Subcutaneous adipose tissue (tissue), 4 donors: ENCODE measurements around the gene DDX41. TPM values are rescaled to one million over a fixed set of nuclear protein-coding genes. Genes with fewer than 3 reads are reported as not detected.

ENCODE experiments used
- total RNA-seq, 4 donors: library from RNA; depleted of rRNA; stranded (reverse); fragments of >200 nt; gene quantifications; one replicate each; pipeline ENCODE4 v1.1.0, GENCODE V29; 2016
- TF ChIP-seq, protein P1 (sequence below): fragments of 450-650 bp; IDR thresholded peaks from one replicate; pipeline ENCODE4 v1.5.1; 2016; ENCODE audit warnings: low read depth, mild to moderate bottlenecking, control low read depth, antibody characterized with exemption, moderate library complexity

Gene DDX41
- total RNA-seq, 4 donors from 2014 or later: 63.0 to 70.4 (median 64.8) TPM

DNA sequence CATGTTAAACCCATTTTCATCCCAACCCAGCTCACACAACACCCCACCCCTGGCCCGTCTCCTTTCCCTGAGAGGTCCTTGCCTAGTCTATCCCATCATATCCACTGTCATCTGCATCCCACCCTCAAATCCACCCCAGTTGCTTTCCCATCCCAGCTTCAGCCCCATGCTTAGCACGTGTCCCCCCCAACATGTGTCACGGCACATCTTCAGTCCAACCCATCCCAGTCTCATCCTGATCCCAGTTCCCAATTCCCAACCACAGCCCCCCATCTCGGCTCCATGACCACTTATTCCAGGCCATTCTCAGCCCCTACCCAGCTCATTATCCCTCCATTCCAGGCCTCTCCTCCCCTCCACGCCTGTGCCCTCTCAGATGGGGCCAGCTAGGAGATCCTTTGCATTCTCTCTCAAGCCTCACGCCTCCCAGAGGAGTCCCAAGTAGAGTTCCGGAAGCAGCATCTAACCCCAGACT is 42.7 kb downstream of the DDX41 start:
- TF ChIP-seq, protein P1, sequence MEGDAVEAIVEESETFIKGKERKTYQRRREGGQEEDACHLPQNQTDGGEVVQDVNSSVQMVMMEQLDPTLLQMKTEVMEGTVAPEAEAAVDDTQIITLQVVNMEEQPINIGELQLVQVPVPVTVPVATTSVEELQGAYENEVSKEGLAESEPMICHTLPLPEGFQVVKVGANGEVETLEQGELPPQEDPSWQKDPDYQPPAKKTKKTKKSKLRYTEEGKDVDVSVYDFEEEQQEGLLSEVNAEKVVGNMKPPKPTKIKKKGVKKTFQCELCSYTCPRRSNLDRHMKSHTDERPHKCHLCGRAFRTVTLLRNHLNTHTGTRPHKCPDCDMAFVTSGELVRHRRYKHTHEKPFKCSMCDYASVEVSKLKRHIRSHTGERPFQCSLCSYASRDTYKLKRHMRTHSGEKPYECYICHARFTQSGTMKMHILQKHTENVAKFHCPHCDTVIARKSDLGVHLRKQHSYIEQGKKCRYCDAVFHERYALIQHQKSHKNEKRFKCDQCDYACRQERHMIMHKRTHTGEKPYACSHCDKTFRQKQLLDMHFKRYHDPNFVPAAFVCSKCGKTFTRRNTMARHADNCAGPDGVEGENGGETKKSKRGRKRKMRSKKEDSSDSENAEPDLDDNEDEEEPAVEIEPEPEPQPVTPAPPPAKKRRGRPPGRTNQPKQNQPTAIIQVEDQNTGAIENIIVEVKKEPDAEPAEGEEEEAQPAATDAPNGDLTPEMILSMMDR: no peak

DNA sequence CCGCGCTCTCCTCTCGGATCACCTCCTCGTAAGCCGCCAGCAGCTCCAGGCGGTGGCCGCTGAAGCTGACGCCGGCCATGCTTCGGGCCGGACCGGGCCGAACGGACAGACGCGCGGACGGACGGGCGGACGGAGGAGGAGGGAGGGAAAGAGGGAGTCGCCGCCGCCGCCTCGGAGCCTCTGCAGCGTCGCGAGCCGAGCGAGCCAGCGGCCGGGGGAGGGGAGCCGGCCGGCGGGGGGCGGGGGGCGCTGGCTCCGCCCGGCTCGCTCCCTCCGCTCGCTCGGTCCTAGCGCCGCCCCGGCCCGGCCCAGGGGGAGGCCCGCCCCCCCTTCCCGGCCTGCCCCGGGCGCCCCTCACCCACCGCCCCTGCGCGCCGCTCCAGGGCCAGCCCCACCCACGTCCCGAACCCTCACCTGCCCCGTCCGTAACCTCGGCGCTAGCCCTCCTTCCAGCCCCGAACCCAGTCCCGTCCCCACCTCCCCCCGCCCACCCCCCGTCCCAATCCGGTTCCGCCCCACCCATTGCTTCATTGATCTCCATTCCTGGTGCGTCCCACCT is 43.2 kb downstream of the DDX41 start, which contains the start of gene DBN1:
DBN1 (minus strand) TSS at position 192 of the 559 bp plus-strand sequence; CDS start at position 79, 113 bp downstream.
- TF ChIP-seq, protein P1: no peak

DNA sequence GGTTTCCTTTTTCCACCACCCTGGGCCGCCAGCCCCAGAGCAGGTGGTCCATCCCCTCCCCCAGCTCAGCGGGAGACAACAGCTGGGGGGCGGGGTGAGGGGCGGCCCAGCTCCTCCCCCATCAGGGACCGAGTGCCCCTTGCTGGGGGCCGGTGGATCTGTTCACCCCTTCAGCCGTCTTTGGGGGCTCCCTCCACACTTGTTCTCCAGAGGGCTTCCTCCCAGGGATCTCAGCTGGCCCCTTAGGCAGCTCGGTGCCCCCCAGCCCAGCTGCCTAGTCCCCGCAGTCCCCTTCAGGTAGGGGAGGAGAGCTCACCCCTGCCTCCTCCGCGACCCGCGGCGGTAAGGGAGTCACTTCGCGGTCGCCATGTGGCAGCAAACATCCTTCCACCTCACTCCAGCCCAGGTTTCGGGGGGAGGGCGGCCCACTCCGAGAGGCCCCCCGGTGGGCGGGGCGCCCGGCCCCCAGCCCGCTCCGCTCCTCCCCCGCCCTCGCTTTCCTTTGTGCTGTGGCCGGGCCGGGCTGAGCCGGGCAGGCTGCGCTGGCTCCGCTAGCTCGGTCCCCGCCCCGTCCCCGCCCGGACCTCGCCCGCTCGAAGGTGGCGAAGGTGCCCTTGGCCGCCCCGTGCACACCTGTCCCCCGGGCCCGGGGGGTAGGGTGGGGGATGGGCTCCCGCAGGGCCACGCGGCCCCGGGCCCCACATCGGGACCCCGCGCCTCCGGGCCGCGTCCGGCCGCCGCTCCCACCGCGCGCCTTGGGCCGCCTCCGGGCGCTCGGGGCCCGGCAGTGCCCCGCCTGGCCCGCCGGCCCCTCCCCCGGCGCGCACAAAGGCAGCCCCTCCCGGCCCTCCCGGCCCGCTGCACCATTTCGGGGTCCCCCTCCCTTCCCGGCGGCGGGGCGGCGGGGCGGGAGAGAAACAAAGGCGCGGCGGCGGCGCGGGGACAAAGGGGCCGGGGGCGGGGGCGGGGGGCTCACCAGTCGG is 44.0 kb downstream of the DDX41 start:
- TF ChIP-seq, protein P1: no peak

DNA sequence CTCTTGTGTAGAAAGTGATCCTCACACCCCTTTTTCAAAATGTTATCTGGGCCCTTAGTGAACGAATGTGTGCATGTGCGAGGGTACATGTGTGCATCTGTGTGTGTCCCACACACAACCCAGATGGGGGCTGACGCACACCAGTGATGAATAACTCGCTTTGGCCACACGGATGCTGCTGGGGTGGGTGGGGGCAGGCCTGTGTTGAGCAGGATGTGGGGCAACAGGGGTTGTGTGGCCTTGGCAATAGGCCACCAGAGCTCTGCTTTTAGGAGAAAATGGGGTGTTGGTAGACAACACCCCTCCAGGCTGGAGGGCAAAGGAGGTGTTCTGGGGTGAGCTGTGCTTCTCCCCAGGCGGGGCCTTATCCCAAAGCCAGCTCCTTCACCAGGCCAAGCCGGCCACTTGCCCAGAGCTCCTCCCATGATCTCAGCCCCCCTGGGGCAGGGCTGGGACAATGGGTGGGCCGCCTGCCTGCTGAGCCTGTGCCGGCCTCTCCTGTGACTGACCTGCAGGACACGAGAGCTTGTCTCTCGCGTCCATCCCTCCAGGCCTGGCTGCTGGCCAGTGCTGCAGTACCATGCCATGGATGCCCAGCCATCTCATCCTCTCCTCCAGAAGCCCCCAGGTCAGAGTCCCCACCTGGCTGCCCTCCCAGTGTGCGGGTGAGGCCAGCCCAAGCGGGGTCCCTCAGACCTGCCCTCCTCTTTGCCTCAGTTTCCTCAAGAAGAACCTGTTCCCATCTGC is 45.0 kb downstream of the DDX41 start:
- TF ChIP-seq, protein P1: no peak

DNA sequence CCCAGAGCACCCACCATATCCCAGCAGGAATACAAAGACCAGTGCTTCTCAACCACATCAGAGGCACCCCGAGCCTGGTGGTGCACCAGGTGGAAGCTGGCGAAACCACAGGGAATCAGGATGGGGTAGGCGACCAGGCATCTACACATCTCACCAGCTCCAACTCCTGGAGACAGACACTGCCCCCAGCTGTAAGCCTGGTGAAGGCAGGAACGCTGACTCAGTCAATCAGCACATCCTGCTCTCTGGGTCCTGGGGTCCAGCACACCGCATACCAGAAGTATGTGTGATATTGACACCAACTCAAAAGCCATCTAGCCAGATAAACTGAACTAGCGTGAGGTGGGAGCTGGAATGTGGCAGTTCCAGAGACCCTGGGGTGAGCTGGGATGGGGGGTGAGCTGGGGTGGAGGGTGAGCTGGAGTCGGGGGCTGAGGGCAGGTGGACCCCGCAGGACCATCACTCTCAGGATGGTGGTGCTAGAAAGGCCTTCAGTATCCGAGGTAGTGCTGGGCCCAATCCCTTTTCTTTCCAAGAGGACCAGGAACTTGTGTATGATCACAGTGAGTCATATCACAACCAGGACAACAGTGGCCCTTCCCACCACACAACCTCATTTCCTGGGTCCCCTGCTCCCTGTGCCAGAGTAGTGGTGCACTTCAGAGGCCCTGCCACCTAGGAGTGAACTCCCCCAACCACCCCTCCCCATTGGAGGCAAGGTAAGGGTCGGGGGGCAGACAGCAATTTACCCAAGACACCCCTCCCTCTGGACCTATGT is 45.8 kb downstream of the DDX41 start:
- TF ChIP-seq, protein P1: no peak

DNA sequence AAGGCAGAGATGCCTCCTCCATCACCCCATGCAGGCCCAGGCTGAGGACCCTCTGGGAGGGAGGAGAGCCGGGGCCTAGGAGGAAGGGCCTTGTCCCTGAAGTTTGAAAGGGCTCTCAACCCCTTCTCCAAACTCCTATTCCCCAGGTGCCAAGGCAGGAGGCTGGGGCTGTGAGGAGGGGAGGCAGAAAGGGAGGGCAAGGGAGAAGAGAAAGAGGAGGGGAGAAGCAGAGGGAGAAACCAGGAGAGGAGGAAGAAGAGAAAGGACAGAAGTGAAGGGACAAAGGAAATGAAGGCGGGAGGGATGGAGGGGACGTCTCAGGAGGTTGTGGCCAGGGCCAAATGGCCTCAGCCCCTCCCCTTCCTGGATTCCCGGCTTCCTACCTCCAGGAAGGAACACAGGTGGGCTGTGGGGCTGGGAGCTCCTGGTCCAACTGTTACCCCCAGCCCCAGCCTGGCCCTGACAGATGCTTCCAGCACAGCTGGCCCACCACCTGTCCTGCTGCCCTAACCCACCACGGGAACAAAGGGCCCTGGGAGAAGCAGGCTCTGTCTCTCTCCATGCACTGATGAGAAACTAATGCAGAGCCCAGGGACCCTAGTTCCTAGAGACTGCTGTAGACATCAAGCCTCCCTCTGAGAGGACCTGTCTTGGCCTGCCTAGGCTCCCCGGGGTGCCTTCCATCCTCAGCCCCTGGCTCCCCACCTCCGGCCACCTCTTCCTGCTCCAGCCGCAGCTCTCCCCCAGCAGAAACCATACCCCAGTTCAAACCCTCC is 46.8 kb downstream of the DDX41 start:
- TF ChIP-seq, protein P1: no peak
